ENCODE data around the gene MED12L. TPM values are rescaled to one million over a fixed set of nuclear protein-coding genes. Genes with fewer than 3 reads are reported as not detected.
A peak's percentile ranks its signal among the peaks of the same experiment; 100 is the strongest.

The MED12L gene
- total RNA-seq, 1 donor from 2014 or later, result not detected

DNA sequence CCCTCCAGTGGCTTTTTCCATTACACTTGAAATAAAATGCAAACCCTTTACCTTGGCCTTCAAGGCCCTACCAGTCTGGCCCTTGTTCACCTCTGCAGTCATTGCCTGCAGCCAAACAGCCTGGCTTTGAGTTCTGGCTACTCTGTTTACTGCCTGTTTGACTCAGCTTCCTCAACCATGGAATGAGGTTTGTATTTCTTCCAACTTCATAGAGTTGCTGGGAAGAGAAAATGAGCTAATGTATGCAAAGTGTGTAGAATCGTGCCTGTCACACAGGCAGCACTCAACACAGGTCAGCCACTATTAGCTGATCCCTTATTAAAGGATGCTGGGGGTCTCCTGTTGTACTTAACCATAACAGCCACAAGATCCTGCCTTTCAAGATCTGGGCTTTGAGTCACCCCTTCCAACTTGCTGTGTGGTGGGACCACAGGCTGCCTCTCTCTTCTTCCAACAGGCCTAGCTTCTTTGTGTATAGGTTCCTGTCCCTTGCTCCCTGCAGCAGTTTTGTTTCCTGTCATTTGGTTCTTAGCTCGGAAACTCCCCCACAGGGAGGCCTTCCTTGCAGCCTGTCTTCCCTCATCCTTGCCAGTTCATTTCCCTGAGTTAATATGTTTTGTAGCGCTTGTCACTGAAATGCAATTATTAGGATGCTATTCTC is 6.4 kb downstream of the MED12L start:
- peak in 1 of 2 donors; percentile 12 for DNase-seq (ENCODE audit: low read depth in 2 of 2)

DNA sequence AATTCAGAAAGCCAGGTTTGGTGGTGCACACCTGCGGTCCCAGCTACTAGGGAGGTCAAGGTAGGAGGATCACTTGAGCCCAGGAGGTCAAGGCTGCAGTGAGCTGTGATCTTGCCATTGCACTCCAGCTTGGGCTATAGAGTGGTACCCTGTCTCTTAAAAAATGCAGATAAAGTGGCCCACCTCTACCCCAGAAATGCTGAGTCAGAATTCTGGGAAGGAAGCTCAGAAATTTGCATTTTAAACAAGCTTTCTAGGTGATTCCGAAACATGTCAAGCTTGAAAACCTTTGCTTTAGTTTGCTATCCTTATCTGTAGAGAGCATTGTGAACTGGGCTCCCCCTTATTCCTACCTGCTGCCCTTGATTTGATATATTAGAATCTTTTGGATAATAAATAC is 7.7 kb downstream of the MED12L start:
- DNase-seq (ENCODE audit: low read depth in 2 of 2), result no peak

DNA sequence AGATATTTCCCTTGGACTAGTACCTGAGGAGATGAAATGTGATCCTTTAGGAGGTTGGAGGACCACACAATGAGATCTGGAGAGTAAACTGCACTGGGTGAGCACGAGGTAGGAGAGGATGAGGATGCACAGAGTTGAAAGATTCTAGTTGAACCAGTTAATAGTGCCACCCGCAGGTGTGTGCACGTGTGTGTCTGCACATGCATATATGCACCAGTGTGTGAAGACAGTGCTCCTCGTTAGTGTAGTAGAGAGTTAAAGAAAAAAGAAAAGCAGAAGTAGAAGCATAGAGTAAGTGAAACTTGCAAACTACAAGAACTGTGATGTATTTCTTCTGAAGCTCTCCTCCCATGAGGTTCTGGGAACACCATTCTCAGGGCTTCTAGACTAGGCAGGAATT is 8.4 kb downstream of the MED12L start:
- no peak for DNase-seq (ENCODE audit: low read depth in 2 of 2)

DNA sequence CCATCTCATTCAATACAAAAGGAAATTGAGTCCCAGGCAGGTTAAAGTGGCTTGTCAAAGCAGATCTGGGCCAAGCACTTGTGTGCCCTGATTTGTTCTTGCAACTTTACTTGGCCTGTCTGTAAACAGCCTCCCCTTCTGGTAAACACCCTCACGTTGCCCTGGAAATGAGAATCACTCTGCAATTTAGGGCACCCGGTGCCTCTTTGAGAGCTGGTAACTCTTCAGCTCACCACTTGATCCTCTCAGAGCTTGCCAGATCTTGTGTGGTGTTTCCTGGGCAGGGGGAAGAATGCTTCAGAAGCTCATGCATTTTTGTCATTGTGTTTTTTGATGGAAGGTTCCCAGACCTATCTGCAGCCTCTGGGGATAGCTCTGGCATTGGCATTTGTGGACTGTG is 11.3 kb downstream of the MED12L start:
- no peak for DNase-seq (ENCODE audit: low read depth in 2 of 2)

DNA sequence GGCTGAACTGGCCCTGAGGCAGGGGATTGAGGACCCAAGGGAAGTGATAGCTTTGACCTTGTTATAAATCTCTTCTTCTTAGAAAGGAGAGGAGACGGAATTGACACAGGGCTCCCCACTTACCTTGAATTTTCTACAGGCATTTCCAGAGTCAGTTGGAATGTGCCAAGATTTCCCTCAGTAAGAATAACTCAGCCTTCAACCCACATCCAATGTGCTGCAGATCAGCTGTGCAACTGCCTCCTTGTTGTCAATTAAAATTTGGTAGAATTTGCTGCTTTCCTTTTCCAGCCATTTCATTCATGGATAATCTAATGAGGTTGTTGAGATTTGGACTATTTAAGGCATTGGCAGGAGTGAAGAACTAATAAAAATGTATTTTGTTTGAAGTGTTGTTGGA is 14.6 kb downstream of the MED12L start:
- no peak for DNase-seq (ENCODE audit: low read depth in 2 of 2)

DNA sequence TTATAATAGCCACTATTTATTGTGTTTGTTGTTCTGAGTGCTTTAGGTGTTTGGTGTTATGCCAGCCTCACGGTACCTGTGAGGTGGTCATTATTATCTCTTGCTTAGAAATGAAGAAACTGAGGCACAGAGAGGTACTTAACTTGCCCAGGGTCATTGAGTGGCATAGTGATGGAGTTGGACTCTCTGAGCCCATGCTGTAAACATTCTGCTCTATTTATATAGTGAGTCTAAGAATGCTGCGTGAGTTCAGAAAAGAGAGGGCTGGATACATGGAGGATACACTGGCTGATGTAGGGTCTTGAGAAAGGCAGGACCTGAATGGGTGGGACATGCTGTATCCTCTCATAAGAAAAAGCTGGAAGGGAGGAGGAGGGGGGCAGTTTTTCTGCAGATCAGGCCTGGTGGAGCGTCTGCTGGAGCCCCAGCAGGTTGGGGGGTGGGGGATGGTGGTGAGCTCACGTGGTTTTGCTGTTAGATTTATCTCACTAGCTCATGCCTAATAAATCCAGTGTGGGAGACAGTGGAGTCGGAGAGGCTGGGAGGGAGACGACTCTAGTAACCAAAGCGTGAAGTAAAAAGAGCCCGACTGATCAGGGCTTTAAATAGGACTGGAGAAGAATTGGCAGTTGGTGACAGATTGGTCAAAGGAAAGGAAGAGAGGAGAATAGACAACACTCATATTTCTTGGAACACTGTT is 16.0 kb downstream of the MED12L start:
- DNase-seq (ENCODE audit: low read depth in 2 of 2), result no peak

DNA sequence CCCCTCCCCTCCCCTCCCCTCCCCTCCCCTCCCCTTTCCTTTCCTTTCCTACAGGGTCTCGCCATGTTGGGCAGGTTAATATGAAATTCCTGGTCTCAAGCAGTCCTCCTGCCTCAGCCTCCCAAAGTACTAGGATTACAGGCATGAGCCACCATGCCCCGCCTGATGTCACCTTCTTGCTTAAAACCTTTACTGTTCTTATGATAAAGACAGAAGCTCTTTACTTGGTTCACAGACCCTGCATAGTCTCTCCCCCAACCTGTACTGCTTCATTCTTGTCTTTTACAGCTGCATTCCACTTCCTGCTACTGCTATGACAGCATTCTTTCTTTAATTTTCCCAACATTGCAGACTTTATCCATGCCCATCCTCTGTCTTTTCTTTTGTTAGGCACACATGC is 20.8 kb downstream of the MED12L start:
- no peak for DNase-seq (ENCODE audit: low read depth in 2 of 2)

DNA sequence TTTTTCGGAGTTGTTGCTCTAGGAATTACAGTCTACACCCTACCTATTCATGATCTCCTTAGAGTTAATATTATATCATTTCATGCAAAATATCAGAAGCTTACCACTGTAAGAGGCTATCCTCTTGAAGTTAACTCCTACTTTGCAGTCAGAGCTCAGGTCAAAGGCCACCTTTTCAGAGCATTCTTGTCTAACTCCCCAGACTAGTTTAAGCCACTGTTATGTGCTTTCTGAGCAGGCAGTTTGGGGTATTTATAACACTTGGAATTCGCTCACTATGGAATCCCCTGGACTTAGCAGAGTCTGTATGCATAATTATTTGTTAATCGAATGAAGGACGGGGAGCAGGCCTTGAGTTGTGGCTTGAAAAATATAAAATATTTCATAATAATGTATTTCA is 21.7 kb downstream of the MED12L start:
- no peak for DNase-seq (ENCODE audit: low read depth in 2 of 2)

DNA sequence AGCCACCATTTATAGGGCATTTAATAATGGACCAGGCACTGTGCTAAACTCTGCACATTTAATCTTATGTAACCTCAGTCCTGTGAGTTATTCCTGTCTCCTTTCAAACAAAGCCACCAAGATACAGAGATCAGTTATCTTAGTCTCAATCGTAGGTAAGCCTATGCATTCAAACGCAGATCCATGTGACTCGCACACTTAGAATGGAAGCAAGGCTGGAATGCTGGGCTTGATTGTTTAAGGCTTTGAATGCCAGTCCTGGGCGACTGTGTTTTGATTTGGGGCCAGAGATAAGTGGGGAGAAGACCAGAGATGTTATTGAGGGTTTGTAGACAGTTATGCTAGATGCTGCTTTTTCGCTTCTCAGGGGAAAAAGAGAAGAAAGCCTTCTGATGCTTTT is 22.2 kb downstream of the MED12L start:
- no peak for DNase-seq (ENCODE audit: low read depth in 2 of 2)

DNA sequence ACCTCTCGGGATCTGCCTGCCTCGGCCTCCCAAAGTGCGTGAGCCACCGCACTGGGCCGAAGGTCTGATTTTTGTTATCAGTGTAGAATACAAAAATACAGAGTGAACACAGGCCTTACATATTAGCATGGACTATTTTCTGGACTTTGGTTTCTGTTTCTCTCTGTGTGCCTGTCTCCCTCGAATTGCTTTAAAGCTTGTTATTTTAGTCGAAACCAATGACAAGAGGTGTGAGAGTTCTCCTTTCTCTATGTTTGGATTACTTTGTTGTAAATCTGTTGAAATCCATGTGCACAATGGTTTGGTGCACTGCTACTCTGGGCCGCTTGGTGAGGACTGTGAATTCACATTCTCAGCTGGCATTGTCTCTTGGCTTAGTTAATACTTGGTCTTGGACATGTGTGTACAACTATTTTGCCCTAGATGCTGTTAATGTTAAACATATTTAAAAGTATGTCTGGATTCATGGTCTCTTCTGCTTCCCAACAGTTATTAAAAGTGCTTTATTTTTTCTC is 23.9 kb downstream of the MED12L start:
- no peak for DNase-seq (ENCODE audit: low read depth in 2 of 2)

DNA sequence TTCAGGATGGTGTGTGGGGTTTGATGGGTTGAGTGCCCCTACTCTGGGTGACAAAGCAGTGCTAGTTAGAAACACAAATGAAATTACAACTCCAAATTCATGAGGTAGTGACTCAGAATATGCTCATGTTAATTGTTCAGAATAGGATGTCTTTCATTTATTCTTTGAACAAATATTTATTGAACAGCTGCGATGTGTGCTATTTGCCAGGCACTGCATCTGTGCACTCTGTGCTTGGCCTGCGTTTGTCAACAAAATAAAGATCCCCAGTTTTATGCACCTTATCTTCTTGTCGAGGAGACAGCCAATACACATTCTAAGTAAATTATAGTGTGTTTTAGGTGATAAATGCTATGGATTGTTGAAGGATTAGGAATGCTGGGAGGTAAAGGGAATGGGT is 27.3 kb downstream of the MED12L start:
- no peak for DNase-seq (ENCODE audit: low read depth in 2 of 2)

DNA sequence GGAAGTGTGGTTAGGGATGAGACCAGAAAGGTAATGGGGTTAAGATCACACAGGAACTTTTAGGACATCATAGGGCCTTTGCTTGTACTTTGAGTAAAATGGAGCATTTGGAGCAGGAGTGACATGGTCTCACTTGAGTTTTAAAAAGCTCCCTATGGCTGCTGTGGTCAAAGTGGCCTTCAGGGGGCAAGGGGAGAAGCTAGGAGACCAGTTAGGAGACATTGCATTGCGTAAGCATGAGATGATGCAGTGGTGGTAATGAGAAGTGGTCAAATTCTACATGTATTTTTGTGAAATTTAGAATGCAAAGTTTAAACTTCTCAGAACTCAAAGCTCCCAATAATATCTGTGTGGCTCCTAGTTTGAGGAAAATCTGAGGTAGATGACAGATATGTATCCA is 27.9 kb downstream of the MED12L start:
- DNase-seq (ENCODE audit: low read depth in 2 of 2), result no peak

DNA sequence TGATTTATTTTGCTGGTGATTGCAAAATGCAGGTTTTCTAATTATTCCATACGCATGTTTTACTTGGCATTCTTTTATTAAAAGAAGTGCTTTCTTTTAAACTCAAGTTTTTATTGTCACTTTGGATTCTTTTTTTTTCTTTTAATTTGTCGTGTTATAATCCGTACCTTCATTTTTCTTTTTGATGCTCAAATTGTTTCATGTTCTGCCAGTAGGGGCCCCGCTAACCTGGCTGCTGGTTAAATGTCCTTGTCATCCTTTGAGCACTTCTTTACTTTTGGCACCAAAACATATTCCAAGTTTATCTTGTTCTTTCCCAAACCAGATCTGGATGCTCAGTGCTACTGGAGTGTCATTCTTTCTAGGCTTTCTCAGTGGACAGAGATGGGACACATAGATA is 31.6 kb downstream of the MED12L start:
- DNase-seq (ENCODE audit: low read depth in 2 of 2), result no peak

DNA sequence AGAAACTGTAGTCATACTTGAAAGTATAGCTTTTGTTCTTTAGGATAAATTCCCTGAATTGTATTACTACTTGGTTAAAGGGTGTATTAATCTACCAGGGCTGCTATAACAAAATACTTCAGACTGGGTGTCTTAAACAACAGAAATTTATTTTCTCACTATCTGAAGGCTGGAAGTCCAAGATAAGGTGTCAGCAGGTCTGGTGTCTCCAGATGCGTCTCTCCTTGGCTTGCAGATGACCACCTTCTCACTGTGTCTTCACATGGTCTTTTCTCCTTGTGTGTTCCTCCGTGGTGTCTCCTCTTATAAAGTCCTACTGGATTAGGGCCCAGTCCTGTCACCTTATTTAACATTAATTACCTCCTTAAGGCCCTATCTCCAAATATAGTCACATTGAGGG is 33.7 kb downstream of the MED12L start:
- DNase-seq (ENCODE audit: low read depth in 2 of 2), result no peak

DNA sequence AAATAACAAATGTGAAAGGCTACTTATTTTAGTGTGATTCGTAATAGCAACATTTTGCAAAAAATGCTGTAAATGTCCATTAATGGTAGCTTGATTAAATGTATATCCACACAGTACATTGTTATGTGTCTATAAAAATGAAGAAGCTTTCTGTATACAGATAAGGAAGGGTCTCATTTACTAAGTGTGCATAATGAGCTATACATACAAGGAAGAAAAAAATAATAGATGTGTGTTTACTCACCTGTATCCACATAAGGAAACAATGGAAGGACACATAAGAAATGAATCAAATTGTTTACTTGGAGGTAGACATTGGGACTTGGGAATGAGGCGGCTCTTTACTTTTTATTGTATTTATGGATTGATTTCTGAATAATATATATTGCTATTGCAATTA is 34.9 kb downstream of the MED12L start:
- no peak for DNase-seq (ENCODE audit: low read depth in 2 of 2)

DNA sequence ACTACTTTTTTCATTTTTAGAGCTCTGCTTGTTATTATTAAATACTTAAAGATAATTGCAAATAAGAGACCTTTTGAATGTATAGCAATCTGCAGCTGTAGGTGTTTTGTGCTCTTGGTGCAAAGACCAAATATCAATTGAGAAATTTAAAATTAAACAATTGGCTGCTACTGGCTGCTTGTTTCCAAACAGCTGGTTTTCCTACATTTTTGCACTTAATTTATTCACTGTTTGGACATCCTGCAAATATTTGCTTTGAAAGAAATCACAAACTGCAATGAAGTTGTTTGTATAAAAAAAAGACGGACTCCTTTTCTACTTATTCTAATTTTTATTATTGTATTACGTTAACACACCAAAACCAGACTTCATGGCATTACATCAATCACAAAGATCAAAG is 35.6 kb downstream of the MED12L start:
- DNase-seq (ENCODE audit: low read depth in 2 of 2), result no peak

DNA sequence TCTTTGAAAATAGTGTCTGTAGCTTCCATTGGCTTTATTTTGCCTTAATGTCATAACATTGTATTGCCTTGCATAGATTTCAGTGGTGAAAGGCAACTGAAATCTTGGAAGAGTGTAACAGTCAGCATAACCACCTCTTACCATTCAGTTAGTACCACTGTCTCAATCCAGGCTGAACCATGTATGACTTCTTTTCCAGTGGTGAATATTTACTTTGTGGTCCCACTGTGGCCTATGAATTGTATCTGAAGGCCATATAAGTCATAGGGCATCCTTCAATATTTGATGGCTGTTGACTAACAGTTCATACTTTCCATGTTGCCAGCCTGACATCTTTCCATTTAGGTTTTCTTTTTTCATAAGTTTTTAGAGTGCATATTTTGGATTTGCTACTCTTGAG is 38.4 kb downstream of the MED12L start:
- DNase-seq (ENCODE audit: low read depth in 2 of 2), result no peak

DNA sequence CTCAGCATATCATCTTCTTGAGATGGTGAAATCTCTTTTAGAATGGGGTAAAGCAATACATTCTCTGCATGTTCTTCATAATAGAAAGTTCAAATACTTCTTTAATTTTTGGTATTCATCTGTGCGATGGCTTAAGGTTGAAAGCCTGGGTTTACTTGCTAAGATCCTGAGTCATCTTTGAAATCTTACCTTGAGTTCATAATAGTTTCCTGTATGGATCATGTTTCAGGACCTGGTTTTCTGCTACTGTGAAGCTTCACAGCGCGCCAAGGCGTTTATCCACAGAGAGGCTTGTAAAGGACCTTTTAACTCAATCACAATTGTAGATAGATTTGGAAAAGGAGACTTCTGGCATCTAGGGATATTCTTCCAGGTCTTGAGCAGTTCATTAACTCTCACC is 39.0 kb downstream of the MED12L start:
- DNase-seq (ENCODE audit: low read depth in 2 of 2), result no peak

DNA sequence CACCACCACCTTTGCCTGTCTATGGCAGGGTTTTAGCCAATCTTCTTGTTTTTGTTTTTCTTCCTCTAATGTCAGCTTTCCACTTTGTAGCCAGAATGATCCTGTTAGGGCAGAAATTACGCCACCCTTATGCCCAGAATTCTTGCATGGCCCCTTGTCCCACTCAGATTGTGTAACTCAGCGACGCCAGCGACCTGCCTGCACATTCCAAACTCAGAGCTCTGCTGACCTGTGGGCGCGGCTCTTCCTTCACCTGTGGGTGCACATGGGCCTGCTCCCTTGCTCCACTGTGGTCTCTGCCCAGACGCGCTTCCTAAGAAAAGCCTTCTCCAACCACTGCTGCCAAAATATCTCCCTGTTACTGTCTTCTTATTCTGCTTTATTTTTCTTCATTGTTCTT is 45.0 kb downstream of the MED12L start:
- DNase-seq (ENCODE audit: low read depth in 2 of 2), result no peak

DNA sequence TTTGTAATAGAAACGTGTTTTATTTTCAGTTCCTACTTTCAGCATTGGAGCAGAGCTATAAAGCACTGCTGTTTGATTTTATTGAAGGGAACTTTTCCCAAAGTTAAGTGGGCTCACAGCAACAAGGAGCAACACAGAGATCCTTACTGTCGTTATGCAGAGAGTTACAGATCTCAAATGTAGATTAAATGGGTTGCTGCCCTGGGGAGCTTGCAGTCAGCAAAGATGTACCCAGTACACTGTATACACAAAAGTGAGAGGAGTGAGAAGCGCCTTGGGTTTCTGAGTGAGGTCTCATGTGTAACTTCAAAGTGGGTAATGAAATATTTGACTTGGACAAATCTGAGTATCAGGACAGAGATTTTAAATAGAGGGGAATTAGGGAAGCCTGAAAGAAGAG is 47.7 kb downstream of the MED12L start:
- DNase-seq (ENCODE audit: low read depth in 2 of 2), result no peak

DNA sequence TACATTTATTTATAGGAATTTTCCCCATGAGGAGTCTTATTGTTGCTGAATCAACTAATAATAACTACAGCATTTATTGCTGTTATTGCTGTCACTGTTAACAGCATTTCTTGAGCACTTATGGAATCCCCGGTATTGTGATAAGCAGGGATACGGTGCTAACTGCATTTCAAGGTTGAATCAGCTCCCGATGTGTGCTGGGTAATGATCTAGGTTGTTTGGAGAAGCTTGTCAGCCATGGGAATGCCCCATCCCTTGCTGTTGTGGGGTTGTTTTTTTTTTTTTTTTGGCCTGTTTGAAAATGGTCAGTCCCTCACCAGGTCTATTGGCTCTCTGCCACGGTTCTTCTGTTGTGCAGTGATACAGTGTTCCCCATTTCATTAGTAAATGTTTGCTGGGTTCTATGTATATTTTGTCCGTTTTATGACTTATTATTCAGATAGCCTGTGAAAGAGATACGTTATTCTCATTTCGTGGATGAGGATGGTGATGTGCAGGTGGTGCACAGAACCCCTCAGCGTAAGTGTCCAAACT is 48.5 kb downstream of the MED12L start:
- no peak for DNase-seq (ENCODE audit: low read depth in 2 of 2)

DNA sequence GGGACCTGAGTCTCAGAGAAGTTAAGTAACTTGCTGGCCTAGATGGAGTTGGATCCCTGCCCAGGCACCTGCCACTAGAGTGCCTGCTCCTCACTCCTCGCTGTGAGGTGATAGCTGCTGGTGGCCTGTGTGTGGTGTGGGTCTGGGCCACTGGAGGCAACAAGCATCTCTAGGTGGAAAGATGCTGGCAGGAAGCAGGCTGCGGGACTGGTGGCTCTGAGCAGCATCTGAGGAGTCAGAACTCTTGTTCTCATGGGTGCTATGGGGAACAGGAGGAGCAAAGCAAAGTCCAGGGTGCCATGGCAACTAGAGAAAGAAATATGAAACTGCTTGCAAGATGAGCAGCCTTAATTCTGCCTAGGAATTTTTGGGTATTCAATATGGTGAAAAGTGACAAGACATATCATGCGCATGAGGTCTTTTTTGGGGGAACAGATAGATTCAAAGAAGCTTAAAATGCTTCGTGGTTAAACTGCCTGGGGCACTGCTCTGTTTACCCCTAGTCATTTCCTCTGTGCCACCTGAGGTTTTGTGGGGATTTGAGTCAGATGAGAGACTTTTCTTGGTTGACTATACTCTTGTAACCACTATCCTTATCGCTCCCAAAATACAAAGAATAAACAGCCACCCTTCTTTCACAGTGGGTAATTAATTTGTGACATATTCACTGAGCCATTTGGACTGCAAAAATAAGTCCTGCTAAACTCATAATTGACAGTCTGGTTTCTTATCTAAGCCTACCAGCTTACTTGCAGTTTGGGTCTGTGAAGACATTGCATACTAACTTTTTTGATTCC is 50.3 kb downstream of the MED12L start:
- no peak for DNase-seq (ENCODE audit: low read depth in 2 of 2)

Data from lung microvascular endothelial cell (primary cell).